G401 (cell line): Measurements from ENCODE around the gene GPX1. TPM values are rescaled to one million over a fixed set of nuclear protein-coding genes. Genes with fewer than 3 reads are reported as not detected.
"Not testable (repeated sequence)": the region's sequence is repeated elsewhere in the genome, so short reads cannot be mapped to it uniquely, and the experiment has no call there.

Source experiments
- DNase-seq: peaks from one replicate; pipeline ENCODE4 v3.0.0-alpha.2; 2015; ENCODE audit warnings: low spot score
- in situ Hi-C: cut with HindIII; loops from 2 replicates; pipeline ENCODE4 v1.10.0; 2016; ENCODE audit warnings: low sequenced_read_pairs, mixed read lengths
- total RNA-seq: library from RNA; depleted of rRNA; stranded (reverse); fragments of >200 nt; shearing (Covaris generic); gene quantifications from 2 replicates; pipeline ENCODE4 v1.2.3, GENCODE V29; 2014; rRNA removed

GPX1 gene
- total RNA-seq = 2.5 TPM in 1 of 2 replicates, not detected in the other

GRCh38 chr3:49358217-49358883, at the start of gene GPX1:
GPX1 (minus strand) TSS chr3:49358353; CDS start chr3:49358278, 75 bp downstream.
- in situ Hi-C loops = no loop called here
- peak; percentile 91 for DNase-seq

GRCh38 chr3:49406571-49407565, 48.7 kb upstream of the GPX1 start:
- DNase-seq = no peak
- in situ Hi-C loops = no loop called here

- DNase-seq, in situ Hi-C loops: not testable (repeated sequence)
Measured at GRCh38 chr3:49405570-49405969, 47.4 kb upstream of the GPX1 start.

- in situ Hi-C loops = no loop called here
- no peak for DNase-seq
Measured at GRCh38 chr3:49403891-49404290, 45.7 kb upstream of the GPX1 start.

- no peak for DNase-seq
- in situ Hi-C loops = no loop called here
Measured at GRCh38 chr3:49401766-49402165, 43.6 kb upstream of the GPX1 start.

GRCh38 chr3:49399461-49399860, 41.3 kb upstream of the GPX1 start:
- in situ Hi-C loops = no loop called here

GRCh38 chr3:49397470-49397869, 39.3 kb upstream of the GPX1 start:
- peak; percentile 81 for DNase-seq
- in situ Hi-C loops = no loop called here

More at GRCh38 chr3:49399461-49399860, 41.3 kb upstream of the GPX1 start:
- DNase-seq = no peak

- in situ Hi-C loops, DNase-seq: not testable (repeated sequence)
Measured at GRCh38 chr3:49391310-49391709, 33.2 kb upstream of the GPX1 start.

GRCh38 chr3:49389297-49389696, 31.1 kb upstream of the GPX1 start:
- in situ Hi-C loops = no loop called here
- DNase-seq = no peak

GRCh38 chr3:49388289-49388820, 30.2 kb upstream of the GPX1 start:
- in situ Hi-C loops = no loop called here
- DNase-seq = no peak

GRCh38 chr3:49387721-49388120, 29.6 kb upstream of the GPX1 start:
- DNase-seq = no peak
- in situ Hi-C loops = no loop called here

- in situ Hi-C loops = no loop called here
- no peak for DNase-seq
Measured at GRCh38 chr3:49386056-49386756, 28.1 kb upstream of the GPX1 start.

- DNase-seq = no peak
- in situ Hi-C loops = no loop called here
Measured at GRCh38 chr3:49385617-49386016, 27.5 kb upstream of the GPX1 start.

GRCh38 chr3:49383387-49383786, 25.2 kb upstream of the GPX1 start:
- DNase-seq = no peak
- in situ Hi-C loops = no loop called here

GRCh38 chr3:49378249-49378895, 20.2 kb upstream of the GPX1 start:
- in situ Hi-C loops = no loop called here
- DNase-seq = peak; percentile 29

- no peak for DNase-seq
- in situ Hi-C loops = no loop called here
Measured at GRCh38 chr3:49377483-49377882, 19.3 kb upstream of the GPX1 start.

- in situ Hi-C loops = no loop called here
- DNase-seq = no peak
Measured at GRCh38 chr3:49371946-49372345, 13.8 kb upstream of the GPX1 start.

- in situ Hi-C loops = no loop called here
- DNase-seq = no peak
Measured at GRCh38 chr3:49370585-49371290, 12.6 kb upstream of the GPX1 start.
